K562 (cell line): Measurements from ENCODE around the gene ASPRV1.

ENCODE experiments used
- BACH1 ChIP-seq: fragments of 200-800 bp; sonication (Bioruptor generic); IDR thresholded peaks from 2 replicates; pipeline ENCODE4 v1.6.1; 2016; ENCODE audit warnings: missing genetic modification characterization, missing compliant biosample characterization
- BHLHE40 ChIP-seq: IDR thresholded peaks from 2 replicates; pipeline ENCODE4 v1.6.1; 2011; ENCODE audit warnings: low read length, improper control_type of control experiment
- CBFB ChIP-seq: sonication (generic); formaldehyde crosslinking; IDR thresholded peaks from 2 replicates; pipeline ENCODE4 v1.4.0; 2020; ENCODE audit warnings: mild to moderate bottlenecking, missing genetic modification reagents
- CREB1 ChIP-seq, 2 experiments: sonication (generic) in 1 of 2; formaldehyde crosslinking in 1 of 2; IDR thresholded peaks; 2 replicates each; pipeline versions ENCODE4 v1.6.1 to v1.8.0; 2012 to 2022; ENCODE audit warnings: inconsistent platforms in 1 of 2, mild to moderate bottlenecking in 1 of 2, missing genetic modification reagents in 1 of 2, moderate library complexity in 1 of 2
- EZH2 ChIP-seq: IDR thresholded peaks from 2 replicates; pipeline ENCODE4 v1.6.1; 2012; ENCODE audit warnings: low read depth, mild to moderate bottlenecking, inconsistent platforms, low read length, borderline replicate concordance
- RNF2 ChIP-seq: sonication (generic); IDR thresholded peaks from 2 replicates; pipeline ENCODE4 v1.6.1; 2016
- TAF1 ChIP-seq: IDR thresholded peaks from 2 replicates; pipeline ENCODE4 v1.6.1; 2011; ENCODE audit warnings: mild to moderate bottlenecking, low read length, moderate library complexity; ENCODE audit not compliant: insufficient read depth, control insufficient read depth, severe bottlenecking; ENCODE audit errors: extremely low read depth
- ZZZ3 ChIP-seq: fragments of 450-650 bp; IDR thresholded peaks from 2 replicates; pipeline ENCODE4 v1.6.1; 2016; ENCODE audit warnings: antibody characterized with exemption, mild to moderate bottlenecking, moderate library complexity
- TF ChIP-seq, protein P1 (sequence below): sonication (generic); formaldehyde crosslinking; IDR thresholded peaks from 2 replicates; pipeline ENCODE4 v1.8.1; 2023; ENCODE audit warnings: mild to moderate bottlenecking, missing genetic modification reagents
- TF ChIP-seq, protein P2 (sequence below): sonication (generic); formaldehyde crosslinking; IDR thresholded peaks from 2 replicates; pipeline ENCODE4 v1.8.0; 2023; ENCODE audit warnings: mild to moderate bottlenecking, missing genetic modification reagents
- TF ChIP-seq, protein P3 (sequence below), 3 experiments: IDR thresholded peaks in 2 of 3; conservative IDR thresholded peaks in 1 of 3; 2 replicates each; pipeline ENCODE4 v1.5.1; 2011 to 2012; ENCODE audit warnings: low read length in 3 of 3, mild to moderate bottlenecking in 3 of 3, control low read depth in 2 of 3, improper control_type of control experiment in 1 of 3, inconsistent platforms in 1 of 3, low read depth in 1 of 3, mixed read lengths in 1 of 3, moderate library complexity in 1 of 3; ENCODE audit not compliant: insufficient read depth in 2 of 3
- TF ChIP-seq, protein P4 (sequence below): sonication (generic); formaldehyde crosslinking; IDR thresholded peaks from 2 replicates; pipeline ENCODE4 v1.8.1; 2023; ENCODE audit warnings: mild to moderate bottlenecking, missing genetic modification reagents

DNA sequence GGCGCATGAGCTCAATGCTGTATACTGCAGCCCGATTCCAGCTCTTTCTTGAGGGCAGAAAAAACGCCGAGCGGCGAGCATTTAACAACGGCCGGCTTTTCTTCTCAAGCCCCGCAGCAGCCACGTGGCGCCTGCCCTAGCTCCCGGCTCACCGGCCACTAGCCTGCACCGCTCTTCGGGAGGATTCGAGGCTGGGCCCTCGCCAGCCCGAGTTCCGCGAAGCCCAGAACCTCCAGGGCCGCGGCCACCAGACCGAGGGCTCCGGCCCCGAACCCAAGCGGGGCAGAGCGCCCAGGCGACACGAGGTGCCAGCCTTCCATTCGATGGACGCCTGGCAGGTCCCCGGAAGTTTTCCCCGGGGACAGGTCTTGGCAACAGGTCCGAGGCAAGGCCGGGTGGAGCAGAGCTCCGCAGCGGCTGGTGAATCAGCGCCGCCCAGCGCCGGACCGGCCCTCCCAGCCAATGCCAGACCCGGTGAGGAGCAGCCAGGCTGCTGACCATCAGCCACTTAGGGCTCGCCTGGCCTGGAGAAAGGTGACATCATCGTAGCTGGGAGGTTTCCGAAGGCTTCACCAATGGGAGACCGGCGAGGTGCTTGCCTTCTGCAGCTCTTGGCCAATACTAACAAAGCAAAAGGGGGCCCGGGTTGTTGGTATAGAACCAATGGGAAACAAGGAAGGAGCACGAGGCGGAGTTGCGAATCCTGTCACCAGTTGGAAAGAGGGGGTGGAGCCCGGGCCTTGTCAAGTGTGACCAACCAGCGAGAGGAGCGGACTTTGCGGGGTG lies 47.1 kb downstream of the ASPRV1 start:
- peak; percentile 85 for TF ChIP-seq CREB1 (IDR thresholded peaks at IDR 0.05)
- peak; percentile 84 for TF ChIP-seq CREB1 (CRISPR knock-in tag; IDR thresholded peaks at IDR 0.05)
- TF ChIP-seq, protein P1, sequence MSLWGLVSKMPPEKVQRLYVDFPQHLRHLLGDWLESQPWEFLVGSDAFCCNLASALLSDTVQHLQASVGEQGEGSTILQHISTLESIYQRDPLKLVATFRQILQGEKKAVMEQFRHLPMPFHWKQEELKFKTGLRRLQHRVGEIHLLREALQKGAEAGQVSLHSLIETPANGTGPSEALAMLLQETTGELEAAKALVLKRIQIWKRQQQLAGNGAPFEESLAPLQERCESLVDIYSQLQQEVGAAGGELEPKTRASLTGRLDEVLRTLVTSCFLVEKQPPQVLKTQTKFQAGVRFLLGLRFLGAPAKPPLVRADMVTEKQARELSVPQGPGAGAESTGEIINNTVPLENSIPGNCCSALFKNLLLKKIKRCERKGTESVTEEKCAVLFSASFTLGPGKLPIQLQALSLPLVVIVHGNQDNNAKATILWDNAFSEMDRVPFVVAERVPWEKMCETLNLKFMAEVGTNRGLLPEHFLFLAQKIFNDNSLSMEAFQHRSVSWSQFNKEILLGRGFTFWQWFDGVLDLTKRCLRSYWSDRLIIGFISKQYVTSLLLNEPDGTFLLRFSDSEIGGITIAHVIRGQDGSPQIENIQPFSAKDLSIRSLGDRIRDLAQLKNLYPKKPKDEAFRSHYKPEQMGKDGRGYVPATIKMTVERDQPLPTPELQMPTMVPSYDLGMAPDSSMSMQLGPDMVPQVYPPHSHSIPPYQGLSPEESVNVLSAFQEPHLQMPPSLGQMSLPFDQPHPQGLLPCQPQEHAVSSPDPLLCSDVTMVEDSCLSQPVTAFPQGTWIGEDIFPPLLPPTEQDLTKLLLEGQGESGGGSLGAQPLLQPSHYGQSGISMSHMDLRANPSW (CRISPR knock-in tag), result no peak
- peak; percentile 82 for TF ChIP-seq TAF1
- TF ChIP-seq, protein P2, sequence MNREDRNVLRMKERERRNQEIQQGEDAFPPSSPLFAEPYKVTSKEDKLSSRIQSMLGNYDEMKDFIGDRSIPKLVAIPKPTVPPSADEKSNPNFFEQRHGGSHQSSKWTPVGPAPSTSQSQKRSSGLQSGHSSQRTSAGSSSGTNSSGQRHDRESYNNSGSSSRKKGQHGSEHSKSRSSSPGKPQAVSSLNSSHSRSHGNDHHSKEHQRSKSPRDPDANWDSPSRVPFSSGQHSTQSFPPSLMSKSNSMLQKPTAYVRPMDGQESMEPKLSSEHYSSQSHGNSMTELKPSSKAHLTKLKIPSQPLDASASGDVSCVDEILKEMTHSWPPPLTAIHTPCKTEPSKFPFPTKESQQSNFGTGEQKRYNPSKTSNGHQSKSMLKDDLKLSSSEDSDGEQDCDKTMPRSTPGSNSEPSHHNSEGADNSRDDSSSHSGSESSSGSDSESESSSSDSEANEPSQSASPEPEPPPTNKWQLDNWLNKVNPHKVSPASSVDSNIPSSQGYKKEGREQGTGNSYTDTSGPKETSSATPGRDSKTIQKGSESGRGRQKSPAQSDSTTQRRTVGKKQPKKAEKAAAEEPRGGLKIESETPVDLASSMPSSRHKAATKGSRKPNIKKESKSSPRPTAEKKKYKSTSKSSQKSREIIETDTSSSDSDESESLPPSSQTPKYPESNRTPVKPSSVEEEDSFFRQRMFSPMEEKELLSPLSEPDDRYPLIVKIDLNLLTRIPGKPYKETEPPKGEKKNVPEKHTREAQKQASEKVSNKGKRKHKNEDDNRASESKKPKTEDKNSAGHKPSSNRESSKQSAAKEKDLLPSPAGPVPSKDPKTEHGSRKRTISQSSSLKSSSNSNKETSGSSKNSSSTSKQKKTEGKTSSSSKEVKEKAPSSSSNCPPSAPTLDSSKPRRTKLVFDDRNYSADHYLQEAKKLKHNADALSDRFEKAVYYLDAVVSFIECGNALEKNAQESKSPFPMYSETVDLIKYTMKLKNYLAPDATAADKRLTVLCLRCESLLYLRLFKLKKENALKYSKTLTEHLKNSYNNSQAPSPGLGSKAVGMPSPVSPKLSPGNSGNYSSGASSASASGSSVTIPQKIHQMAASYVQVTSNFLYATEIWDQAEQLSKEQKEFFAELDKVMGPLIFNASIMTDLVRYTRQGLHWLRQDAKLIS (CRISPR knock-in tag), result peak; percentile 84
- peak; percentile 76; the same call in 1 of the 2 replicates for TF ChIP-seq BACH1
- TF ChIP-seq ZZZ3, result no peak
- TF ChIP-seq CBFB (CRISPR knock-in tag), result 0 out of 2 replicates have a peak, but pooled peaks have one; percentile 41
- TF ChIP-seq, protein P3, sequence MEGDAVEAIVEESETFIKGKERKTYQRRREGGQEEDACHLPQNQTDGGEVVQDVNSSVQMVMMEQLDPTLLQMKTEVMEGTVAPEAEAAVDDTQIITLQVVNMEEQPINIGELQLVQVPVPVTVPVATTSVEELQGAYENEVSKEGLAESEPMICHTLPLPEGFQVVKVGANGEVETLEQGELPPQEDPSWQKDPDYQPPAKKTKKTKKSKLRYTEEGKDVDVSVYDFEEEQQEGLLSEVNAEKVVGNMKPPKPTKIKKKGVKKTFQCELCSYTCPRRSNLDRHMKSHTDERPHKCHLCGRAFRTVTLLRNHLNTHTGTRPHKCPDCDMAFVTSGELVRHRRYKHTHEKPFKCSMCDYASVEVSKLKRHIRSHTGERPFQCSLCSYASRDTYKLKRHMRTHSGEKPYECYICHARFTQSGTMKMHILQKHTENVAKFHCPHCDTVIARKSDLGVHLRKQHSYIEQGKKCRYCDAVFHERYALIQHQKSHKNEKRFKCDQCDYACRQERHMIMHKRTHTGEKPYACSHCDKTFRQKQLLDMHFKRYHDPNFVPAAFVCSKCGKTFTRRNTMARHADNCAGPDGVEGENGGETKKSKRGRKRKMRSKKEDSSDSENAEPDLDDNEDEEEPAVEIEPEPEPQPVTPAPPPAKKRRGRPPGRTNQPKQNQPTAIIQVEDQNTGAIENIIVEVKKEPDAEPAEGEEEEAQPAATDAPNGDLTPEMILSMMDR (IDR thresholded peaks at IDR 0.05 in 2 of 3, conservative IDR thresholded peaks at IDR 0.05 in 1 of 3; ENCODE audit: insufficient read depth in 2 of 3, low read depth in 1 of 3, low read length in 3 of 3), result peak; percentile 61 to 65 (median 62)
- peak; percentile 87 for TF ChIP-seq RNF2
- TF ChIP-seq BHLHE40, result peak; percentile 37
- TF ChIP-seq EZH2, result no peak
- TF ChIP-seq, protein P4, sequence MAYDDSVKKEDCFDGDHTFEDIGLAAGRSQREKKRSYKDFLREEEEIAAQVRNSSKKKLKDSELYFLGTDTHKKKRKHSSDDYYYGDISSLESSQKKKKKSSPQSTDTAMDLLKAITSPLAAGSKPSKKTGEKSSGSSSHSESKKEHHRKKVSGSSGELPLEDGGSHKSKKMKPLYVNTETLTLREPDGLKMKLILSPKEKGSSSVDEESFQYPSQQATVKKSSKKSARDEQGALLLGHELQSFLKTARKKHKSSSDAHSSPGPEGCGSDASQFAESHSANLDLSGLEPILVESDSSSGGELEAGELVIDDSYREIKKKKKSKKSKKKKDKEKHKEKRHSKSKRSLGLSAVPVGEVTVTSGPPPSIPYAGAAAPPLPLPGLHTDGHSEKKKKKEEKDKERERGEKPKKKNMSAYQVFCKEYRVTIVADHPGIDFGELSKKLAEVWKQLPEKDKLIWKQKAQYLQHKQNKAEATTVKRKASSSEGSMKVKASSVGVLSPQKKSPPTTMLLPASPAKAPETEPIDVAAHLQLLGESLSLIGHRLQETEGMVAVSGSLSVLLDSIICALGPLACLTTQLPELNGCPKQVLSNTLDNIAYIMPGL, result no peak; the same call in 1 of the 2 replicates
